Neural crest cell (in vitro differentiated cells): ENCODE measurements around the gene LRRC4B. TPM values are rescaled to one million over a fixed set of nuclear protein-coding genes. Genes with fewer than 3 reads are reported as not detected.

Experiments used
- DNase-seq: peaks from one replicate; pipeline ENCODE4 v3.0.0; 2021; ENCODE audit warnings: low read depth, mixed read lengths, low spot score
- H3K27ac Mint-ChIP-seq: one replicate; pipeline ENCODE4 v1.8.0; 2021; ENCODE audit warnings: mild to moderate bottlenecking, mixed read lengths; ENCODE audit not compliant: unreplicated experiment
- H3K27me3 Mint-ChIP-seq: 2 replicates; pipeline ENCODE4 v1.8.0; 2021; ENCODE audit warnings: low read depth, mild to moderate bottlenecking, mixed read lengths
- H3K36me3 Mint-ChIP-seq: 2 replicates; pipeline ENCODE4 v1.8.0; 2021; ENCODE audit warnings: low read depth, mild to moderate bottlenecking, mixed read lengths
- H3K4me1 Mint-ChIP-seq: 2 replicates; pipeline ENCODE4 v1.8.0; 2021; ENCODE audit warnings: mixed read lengths
- H3K4me3 Mint-ChIP-seq: one replicate; pipeline ENCODE4 v1.8.0; 2021; ENCODE audit warnings: mild to moderate bottlenecking, mixed read lengths
- H3K9me3 Mint-ChIP-seq: 2 replicates; pipeline ENCODE4 v1.8.0; 2021; ENCODE audit warnings: mixed read lengths
- CTCF ChIP-seq: fragments of 200-600 bp; sonication (generic); conservative IDR thresholded peaks from 2 replicates; pipeline ENCODE4 v1.5.0; 2021; ENCODE audit warnings: antibody characterized with exemption, mild to moderate bottlenecking
- total RNA-seq: library from RNA; stranded (reverse); gene quantifications from 2 replicates; pipeline ENCODE4 v1.2.1, GENCODE V29; 2021

The LRRC4B gene
- total RNA-seq, 1 donor from 2014 or later = 50.2 TPM

- Mint-ChIP-seq H3K9me3 (no peaks in the 10 kb centered on the region), H3K4me3 (no peak overlapping the region), H3K4me1 (no peaks in the 10 kb centered on the region), H3K36me3 (peaks cover 7% of the 10 kb centered on the region), H3K27me3 (no peaks in the 10 kb centered on the region), H3K27ac (no peak overlapping the region)
- TF ChIP-seq CTCF = no peak
- DNase-seq = no peak
Observed at GRCh38 chr19:50520822-50521465, 47.3 kb downstream of the LRRC4B start.

- Mint-ChIP-seq H3K4me1 (peaks cover 4% of the 10 kb centered on the region), H3K4me3 (no peak overlapping the region), H3K27ac (no peak overlapping the region), H3K27me3 (no peaks in the 10 kb centered on the region), H3K9me3 (no peaks in the 10 kb centered on the region), H3K36me3 (peaks cover 7% of the 10 kb centered on the region)
- DNase-seq = no peak
- no peak for TF ChIP-seq CTCF
Observed at GRCh38 chr19:50519006-50519575, 49.1 kb downstream of the LRRC4B start.

GRCh38 chr19:50518091-50519005, 49.9 kb downstream of the LRRC4B start:
- Mint-ChIP-seq H3K36me3 (peaks cover 7% of the 10 kb centered on the region), H3K9me3 (no peaks in the 10 kb centered on the region), H3K27ac (no peak overlapping the region), H3K27me3 (no peaks in the 10 kb centered on the region), H3K4me1 (peaks cover 8% of the 10 kb centered on the region), H3K4me3 (no peak overlapping the region)
- TF ChIP-seq CTCF = peak; percentile 37
- DNase-seq = no peak

GRCh38 chr19:50517704-50518075, 50.5 kb downstream of the LRRC4B start:
- no peak for DNase-seq
- H3K36me3 Mint-ChIP-seq = peaks cover 7% of the 10 kb centered on the region
- H3K27me3 Mint-ChIP-seq = no peaks in the 10 kb centered on the region
- no peak overlapping the region for H3K27ac Mint-ChIP-seq
- no peaks in the 10 kb centered on the region for H3K9me3 Mint-ChIP-seq
- TF ChIP-seq CTCF = no peak
- no peak overlapping the region for H3K4me3 Mint-ChIP-seq
- peaks cover 14% of the 10 kb centered on the region for H3K4me1 Mint-ChIP-seq

- no peak for DNase-seq
- no peak overlapping the region for H3K27ac Mint-ChIP-seq
- H3K36me3 Mint-ChIP-seq = peaks cover 7% of the 10 kb centered on the region
- no peaks in the 10 kb centered on the region for H3K27me3 Mint-ChIP-seq
- no peak for TF ChIP-seq CTCF
- H3K4me3 Mint-ChIP-seq = no peak overlapping the region
- H3K4me1 Mint-ChIP-seq = peaks cover 14% of the 10 kb centered on the region
- H3K9me3 Mint-ChIP-seq = no peaks in the 10 kb centered on the region
Observed at GRCh38 chr19:50516964-50517703, 51.1 kb downstream of the LRRC4B start.
